ENCODE results near the gene FAM110A.

Gene FAM110A

DNA sequence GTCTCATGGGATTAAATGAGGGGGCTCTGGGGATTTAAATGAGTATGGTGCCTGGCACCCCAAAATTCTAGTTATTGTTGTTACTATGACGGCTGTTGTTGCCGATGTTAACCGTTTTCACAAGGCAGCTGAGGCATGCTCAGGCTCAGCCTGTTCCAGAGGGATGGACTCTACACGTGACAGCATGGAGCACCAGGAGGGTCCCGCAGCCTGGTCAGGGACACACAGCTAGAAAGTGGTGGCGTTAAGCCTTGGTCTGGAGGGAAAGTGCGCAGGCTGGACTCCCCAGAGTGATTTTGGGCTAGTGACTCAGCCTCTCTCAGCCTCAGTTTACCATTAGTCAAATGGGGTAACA is 7.0 kb downstream of the FAM110A start:
- TF ChIP-seq, protein P1, sequence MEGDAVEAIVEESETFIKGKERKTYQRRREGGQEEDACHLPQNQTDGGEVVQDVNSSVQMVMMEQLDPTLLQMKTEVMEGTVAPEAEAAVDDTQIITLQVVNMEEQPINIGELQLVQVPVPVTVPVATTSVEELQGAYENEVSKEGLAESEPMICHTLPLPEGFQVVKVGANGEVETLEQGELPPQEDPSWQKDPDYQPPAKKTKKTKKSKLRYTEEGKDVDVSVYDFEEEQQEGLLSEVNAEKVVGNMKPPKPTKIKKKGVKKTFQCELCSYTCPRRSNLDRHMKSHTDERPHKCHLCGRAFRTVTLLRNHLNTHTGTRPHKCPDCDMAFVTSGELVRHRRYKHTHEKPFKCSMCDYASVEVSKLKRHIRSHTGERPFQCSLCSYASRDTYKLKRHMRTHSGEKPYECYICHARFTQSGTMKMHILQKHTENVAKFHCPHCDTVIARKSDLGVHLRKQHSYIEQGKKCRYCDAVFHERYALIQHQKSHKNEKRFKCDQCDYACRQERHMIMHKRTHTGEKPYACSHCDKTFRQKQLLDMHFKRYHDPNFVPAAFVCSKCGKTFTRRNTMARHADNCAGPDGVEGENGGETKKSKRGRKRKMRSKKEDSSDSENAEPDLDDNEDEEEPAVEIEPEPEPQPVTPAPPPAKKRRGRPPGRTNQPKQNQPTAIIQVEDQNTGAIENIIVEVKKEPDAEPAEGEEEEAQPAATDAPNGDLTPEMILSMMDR (IDR thresholded peaks at IDR 0.05; ENCODE audit: low read depth, low read length), result no peak
- no peak for DNase-seq (ENCODE audit: extremely low read depth, low read depth)

DNA sequence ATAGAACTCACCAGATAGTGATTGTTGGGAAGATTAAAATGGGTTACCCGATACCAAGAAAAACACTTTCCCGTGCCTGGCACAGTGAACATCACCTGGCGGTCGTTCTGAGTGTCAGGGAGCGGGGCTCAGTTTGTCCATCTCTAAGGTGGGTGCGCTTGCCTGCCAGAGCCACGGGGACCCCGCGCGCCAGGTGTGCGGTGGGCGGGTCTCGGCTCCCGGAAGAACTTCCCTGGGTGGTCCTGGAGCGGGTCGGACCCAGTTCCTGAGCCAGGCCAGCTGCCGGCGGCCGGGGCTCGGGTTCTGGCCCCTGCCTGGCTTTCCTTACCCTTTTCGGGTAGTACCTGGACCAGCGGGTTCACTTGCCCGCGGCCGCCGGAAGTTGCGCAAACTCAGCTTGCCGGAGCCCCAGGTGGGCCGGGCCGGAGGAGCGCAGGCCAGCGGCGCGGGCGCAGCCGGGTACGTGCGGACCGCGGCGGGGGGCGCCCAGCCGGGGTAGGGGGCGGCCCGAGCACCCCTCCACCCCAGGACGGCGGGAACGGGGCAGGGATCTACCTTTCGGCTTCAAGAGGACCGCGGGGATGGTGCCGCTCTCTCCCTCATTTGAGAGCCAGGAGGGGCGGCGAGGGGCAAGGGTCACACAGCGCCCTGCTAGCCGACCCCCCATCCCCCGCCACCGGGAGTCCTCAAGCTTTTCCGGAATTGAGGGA is 7.5 kb downstream of the FAM110A start:
- TF ChIP-seq, protein P1 (IDR thresholded peaks at IDR 0.05; ENCODE audit: low read depth, low read length), result no peak

DNA sequence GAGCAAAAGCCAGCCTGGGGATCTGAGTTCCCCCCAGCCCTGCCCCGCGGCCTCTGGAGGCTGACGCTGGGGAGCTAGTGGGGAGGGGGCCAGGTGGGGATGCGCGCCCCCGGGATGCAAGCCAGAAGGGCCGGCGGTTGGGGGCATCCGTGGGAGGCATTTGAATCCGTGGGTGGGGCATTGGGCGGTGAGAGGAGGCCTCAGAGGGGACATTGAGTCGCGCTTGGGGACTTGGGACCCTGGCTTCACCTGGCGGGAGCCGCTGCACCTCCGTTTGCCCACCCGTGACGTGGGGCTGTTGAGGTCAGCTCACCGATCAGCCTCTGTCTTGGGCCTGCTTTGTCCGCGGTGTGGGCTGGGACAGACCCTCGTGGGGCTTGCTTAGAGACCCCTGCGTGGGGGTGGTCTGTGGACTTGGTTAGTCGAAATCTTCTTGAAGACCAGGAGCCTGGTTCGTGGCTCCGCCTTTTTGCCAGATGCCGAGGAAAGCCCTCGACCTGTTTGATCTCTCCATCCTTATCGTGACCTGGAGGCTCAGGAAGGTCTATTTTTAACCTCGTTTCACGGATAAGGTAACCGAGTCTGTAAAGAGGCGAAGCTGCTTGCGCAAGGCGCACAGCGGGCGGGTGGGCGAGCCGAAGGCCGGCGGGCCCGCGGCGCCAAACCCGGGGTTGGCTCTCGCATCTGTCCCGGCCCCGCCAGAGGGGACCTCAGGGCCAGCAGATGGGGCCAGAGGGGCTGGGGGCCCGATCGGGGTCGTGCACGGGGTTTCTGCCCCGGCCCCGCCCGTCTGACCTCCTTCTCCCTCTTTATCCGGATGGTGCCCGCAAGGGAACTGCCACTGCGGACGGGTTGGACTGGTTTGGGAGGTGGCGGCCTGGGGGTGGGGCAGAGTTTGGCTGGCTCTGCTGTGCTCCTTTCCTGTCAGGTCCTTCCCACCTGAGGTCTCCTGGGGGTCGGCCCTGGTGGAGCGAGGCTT is 8.3 kb downstream of the FAM110A start:
- TF ChIP-seq, protein P1 (IDR thresholded peaks at IDR 0.05; ENCODE audit: low read depth, low read length), result no peak
- DNase-seq (ENCODE audit: extremely low read depth, low read depth), result no peak

More for the DNA sequence above, 7.5 kb downstream of the FAM110A start:
- DNase-seq (ENCODE audit: extremely low read depth, low read depth), result no peak

DNA sequence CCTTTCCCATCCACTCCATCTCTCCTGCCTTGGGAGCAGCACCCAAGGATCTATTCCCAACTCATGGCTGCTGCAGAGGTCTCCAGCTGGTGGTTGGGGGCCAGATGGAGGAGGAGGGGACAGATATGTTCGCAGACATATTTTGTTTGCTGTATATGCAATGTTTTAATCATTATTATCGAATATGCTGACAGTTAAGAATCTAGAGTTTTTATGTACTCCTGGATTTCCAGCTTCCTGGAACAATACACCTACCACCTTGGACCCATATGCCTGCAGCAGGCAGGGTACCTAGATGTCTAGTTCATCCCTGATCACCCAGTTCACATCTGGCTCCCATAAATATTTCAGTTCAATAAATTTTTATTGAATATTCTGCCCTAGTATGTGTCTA is 9.0 kb downstream of the FAM110A start:
- TF ChIP-seq, protein P1 (IDR thresholded peaks at IDR 0.05; ENCODE audit: low read depth, low read length), result no peak
- no peak for DNase-seq (ENCODE audit: extremely low read depth, low read depth)

DNA sequence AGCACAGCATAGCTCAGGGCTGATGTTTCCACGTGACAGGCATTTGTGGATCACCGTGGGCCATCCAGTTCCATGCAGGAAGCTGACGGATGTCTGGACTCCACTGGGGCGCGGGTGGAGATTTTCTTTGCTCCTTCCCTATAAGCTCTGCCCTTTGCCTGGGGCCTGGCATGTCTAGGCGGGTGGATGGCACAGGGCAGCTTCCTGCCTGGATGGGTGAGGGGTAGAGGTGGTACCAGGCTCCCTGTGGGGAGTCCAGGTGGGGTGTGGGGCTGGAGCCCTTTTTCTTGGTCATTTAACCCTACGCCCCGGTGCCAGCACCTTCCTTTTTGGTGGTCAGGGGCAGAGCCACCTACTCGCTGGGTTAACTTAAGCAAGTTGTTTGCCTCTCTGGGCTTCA is 10.4 kb downstream of the FAM110A start:
- no peak for DNase-seq (ENCODE audit: extremely low read depth, low read depth)
- TF ChIP-seq, protein P1 (IDR thresholded peaks at IDR 0.05; ENCODE audit: low read depth, low read length), result no peak

DNA sequence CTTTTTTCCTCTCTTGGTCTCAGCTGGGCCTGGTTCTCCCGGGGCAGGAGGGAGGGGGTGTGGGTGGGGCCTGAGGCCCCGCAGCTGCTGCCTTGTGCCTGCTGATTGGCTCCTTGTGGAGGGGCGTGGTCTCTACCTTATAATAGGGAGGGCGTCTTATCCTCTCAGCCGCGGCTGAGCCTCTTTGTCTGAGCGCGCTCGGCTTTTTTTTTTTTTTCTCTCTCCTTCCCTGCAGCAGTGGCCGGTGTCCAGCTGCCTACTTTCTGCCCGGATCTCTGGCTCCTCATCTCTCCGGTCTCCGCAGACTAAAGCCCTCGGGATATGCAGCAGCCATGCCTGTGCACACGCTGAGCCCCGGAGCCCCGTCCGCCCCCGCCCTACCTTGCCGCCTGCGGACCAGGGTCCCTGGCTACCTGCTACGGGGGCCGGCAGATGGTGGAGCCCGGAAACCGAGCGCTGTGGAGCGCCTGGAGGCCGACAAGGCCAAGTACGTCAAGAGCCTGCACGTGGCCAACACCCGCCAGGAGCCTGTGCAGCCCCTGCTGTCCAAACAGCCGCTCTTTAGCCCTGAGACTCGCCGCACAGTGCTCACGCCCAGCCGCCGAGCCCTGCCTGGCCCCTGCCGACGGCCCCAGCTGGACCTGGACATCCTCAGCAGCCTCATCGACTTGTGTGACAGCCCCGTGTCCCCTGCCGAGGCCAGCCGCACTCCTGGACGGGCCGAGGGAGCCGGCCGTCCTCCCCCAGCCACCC is 11.1 kb downstream of the FAM110A start:
- TF ChIP-seq, protein P1 (IDR thresholded peaks at IDR 0.05; ENCODE audit: low read depth, low read length), result no peak
- DNase-seq (ENCODE audit: extremely low read depth, low read depth), result peak; percentile 66

Measured in AG09319 (cell line).